MV-4-11 (cell line): ENCODE results near the gene CPN2.

Experiments
- DNase-seq: peaks from one replicate; lab custom pipeline; 2025; lab: John Stamatoyannopoulos, UW

Gene CPN2

GRCh38 chr3:194380326-194380725, 29.2 kb upstream of the CPN2 start:
- no peak for DNase-seq

- no peak for DNase-seq
Observed at GRCh38 chr3:194379651-194380050, 28.5 kb upstream of the CPN2 start.

- DNase-seq, result no peak
Observed at GRCh38 chr3:194379231-194379630, 28.1 kb upstream of the CPN2 start.

GRCh38 chr3:194377708-194378107, 26.6 kb upstream of the CPN2 start:
- no peak for DNase-seq

- no peak for DNase-seq
Observed at GRCh38 chr3:194376241-194376560, 25.1 kb upstream of the CPN2 start.

- no peak for DNase-seq
Observed at GRCh38 chr3:194375473-194376240, 24.5 kb upstream of the CPN2 start.

GRCh38 chr3:194374935-194375334, 23.8 kb upstream of the CPN2 start:
- no peak for DNase-seq

GRCh38 chr3:194373899-194374298, 22.8 kb upstream of the CPN2 start:
- DNase-seq, result no peak

- no peak for DNase-seq
Observed at GRCh38 chr3:194373028-194373427, 21.9 kb upstream of the CPN2 start.

- no peak for DNase-seq
Observed at GRCh38 chr3:194370753-194371152, 19.6 kb upstream of the CPN2 start.

GRCh38 chr3:194369522-194370279, 18.6 kb upstream of the CPN2 start, which contains the start of gene LRRC15:
Gene LRRC15, minus strand, starts transcription at chr3:194369743. Its CDS starts 8,700 bp downstream, at chr3:194361043.
- DNase-seq, result no peak

- DNase-seq, result no peak
Observed at GRCh38 chr3:194368918-194369317, 17.8 kb upstream of the CPN2 start.

GRCh38 chr3:194367992-194368841, 17.1 kb upstream of the CPN2 start:
- peak; percentile 71 for DNase-seq

GRCh38 chr3:194365978-194366490, 14.9 kb upstream of the CPN2 start:
- no peak for DNase-seq

- DNase-seq, result no peak
Observed at GRCh38 chr3:194365526-194365925, 14.4 kb upstream of the CPN2 start.

GRCh38 chr3:194364652-194365434, 13.7 kb upstream of the CPN2 start:
- DNase-seq, result no peak

- DNase-seq, result no peak
Observed at GRCh38 chr3:194364314-194364651, 13.2 kb upstream of the CPN2 start.

- DNase-seq, result no peak
Observed at GRCh38 chr3:194360568-194360967, 9.4 kb upstream of the CPN2 start.

- DNase-seq, result peak; percentile 34
Observed at GRCh38 chr3:194357681-194358080, 6.6 kb upstream of the CPN2 start.

GRCh38 chr3:194355379-194355778, 4.3 kb upstream of the CPN2 start:
- no peak for DNase-seq

GRCh38 chr3:194354315-194354714, 3.2 kb upstream of the CPN2 start:
- no peak for DNase-seq
